Thyroid gland (tissue), 4 donors: Measurements from ENCODE around the gene KIR2DL1.

Experiments used
- POLR2A ChIP-seq, 2 donors: fragments of 450-650 bp; IDR thresholded peaks; one replicate each; pipeline ENCODE4 v1.6.1; 2017; ENCODE audit warnings: antibody characterized with exemption in 2 of 2, mild to moderate bottlenecking in 2 of 2, moderate library complexity in 1 of 2
- TF ChIP-seq, protein P1 (sequence below), 6 experiments: fragments of 200-600 bp in 3 of 6; fragments of 450-650 bp in 3 of 6; sonication (generic) in 3 of 6; IDR thresholded peaks; one replicate each; pipeline ENCODE4 v1.5.1; 2016 to 2019; ENCODE audit warnings: antibody characterized with exemption in 6 of 6, mild to moderate bottlenecking in 2 of 6, inconsistent platforms in 1 of 6, moderate library complexity in 1 of 6

DNA sequence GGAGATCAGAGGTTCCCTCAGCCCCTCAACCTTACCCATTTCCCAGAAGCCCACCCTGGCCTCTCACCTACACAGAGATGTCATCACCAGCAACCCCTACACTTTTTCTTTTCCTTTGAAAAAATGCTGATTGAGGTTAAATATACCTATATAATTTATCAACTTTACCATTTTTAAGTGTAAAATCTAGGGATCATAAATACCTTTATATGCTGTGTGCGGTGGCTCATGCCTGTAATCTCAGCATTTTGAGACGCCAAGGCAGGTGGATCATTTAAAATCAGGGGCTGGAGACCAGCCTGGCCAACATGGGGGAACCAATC is 36.9 kb downstream of the KIR2DL1 start:
- TF ChIP-seq POLR2A (IDR thresholded peaks at IDR 0.05): no peak
- TF ChIP-seq, protein P1, sequence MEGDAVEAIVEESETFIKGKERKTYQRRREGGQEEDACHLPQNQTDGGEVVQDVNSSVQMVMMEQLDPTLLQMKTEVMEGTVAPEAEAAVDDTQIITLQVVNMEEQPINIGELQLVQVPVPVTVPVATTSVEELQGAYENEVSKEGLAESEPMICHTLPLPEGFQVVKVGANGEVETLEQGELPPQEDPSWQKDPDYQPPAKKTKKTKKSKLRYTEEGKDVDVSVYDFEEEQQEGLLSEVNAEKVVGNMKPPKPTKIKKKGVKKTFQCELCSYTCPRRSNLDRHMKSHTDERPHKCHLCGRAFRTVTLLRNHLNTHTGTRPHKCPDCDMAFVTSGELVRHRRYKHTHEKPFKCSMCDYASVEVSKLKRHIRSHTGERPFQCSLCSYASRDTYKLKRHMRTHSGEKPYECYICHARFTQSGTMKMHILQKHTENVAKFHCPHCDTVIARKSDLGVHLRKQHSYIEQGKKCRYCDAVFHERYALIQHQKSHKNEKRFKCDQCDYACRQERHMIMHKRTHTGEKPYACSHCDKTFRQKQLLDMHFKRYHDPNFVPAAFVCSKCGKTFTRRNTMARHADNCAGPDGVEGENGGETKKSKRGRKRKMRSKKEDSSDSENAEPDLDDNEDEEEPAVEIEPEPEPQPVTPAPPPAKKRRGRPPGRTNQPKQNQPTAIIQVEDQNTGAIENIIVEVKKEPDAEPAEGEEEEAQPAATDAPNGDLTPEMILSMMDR (IDR thresholded peaks at IDR 0.05): no peak
